SK-N-MC (cell line): Measurements from ENCODE around the gene PRDM5.

ENCODE experiments used
- DNase-seq: peaks from one replicate; pipeline ENCODE4 v3.0.0-alpha.2; 2011; ENCODE audit warnings: low read depth, low spot score
- H3K27ac ChIP-seq: fragments of 200-600 bp; sonication (generic); 2 replicates; pipeline ENCODE4 v1.5.1; 2016; ENCODE audit warnings: mixed run types
- H3K36me3 ChIP-seq: fragments of 200-600 bp; sonication (generic); 2 replicates; pipeline ENCODE4 v1.6.1; 2017; ENCODE audit warnings: antibody characterized with exemption, low read length, mixed read lengths; ENCODE audit not compliant: insufficient read depth
- H3K4me3 ChIP-seq: fragments of 200-600 bp; sonication (generic); 2 replicates; pipeline ENCODE4 v1.5.1; 2016
- H3K9ac ChIP-seq: fragments of 200-600 bp; sonication (generic); 2 replicates; pipeline ENCODE4 v1.8.0; 2017; ENCODE audit warnings: mixed run types, mixed read lengths; ENCODE audit not compliant: insufficient read length
- H3K9me3 ChIP-seq: fragments of 200-600 bp; sonication (generic); 2 replicates; pipeline ENCODE4 v1.6.1; 2017; ENCODE audit warnings: low read depth, mild to moderate bottlenecking, antibody characterized with exemption, low read length, moderate library complexity, mixed read lengths
- EZH2 ChIP-seq: fragments of 200-600 bp; sonication (generic); IDR thresholded peaks from one replicate; pipeline ENCODE4 v1.6.1; 2017; ENCODE audit warnings: antibody characterized with exemption
- FOXP2 ChIP-seq: optimal IDR thresholded peaks from 2 replicates; pipeline ENCODE3; 2011; ENCODE audit warnings: mild to moderate bottlenecking, moderate library complexity; ENCODE audit not compliant: insufficient read depth; ENCODE audit errors: extremely low read length, control extremely low read depth
- POLR2AphosphoS5 ChIP-seq: IDR thresholded peaks from 2 replicates; pipeline ENCODE4 v1.6.1; 2012; ENCODE audit warnings: mild to moderate bottlenecking, low read depth, low read length, borderline replicate concordance

The PRDM5 gene

DNA sequence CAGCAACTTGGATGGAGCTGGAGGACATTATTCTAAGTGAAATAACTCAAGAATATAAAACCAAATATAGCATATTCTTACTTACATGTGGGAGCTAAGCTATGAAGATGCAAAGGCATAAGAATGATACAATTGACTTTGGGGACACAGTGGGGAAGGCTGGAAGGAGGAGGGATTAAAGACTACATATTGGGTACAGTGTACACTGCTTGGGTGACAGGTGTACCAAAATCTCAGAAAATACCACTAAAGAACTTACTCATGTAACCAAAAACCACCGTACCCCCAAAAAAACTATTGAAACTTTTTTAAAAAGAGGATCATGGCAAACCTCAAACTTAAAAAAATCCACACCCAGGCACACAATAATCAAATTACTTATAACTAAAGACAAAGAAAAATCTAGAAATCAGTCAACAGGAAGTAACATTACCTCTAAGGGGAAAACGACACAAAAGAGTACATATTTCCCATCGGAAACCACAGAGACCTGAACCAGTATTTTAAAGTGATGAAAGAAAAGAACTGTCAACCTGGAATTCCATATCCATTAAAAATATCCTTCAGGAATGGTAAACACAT is 241.8 kb downstream of the PRDM5 start:
- H3K9me3 ChIP-seq, result no peaks in the 10 kb centered on the region

DNA sequence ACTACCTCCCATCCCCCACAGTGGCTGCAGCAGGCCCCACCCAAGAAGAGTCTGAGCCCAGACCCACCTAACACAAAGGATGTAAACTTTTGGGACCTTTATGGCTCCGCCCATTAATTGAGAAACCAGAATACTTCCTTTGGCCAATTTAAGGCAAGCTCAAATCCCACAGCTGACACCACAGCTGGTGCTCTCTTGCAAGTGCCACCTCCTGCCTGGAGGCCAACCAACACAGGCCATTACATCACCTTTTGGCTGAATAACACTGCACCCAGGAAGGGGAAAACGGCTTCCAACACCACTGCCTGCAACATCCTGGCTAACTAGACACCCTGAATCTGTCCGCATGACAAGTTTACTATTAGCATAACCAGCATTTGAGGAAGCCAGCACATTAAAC is 248.8 kb downstream of the PRDM5 start:
- no peak overlapping the region for H3K27ac ChIP-seq
- H3K36me3 ChIP-seq, result no peaks in the 10 kb centered on the region
- H3K9ac ChIP-seq, result no peak overlapping the region
- DNase-seq, result no peak
- H3K9me3 ChIP-seq, result no peaks in the 10 kb centered on the region
- TF ChIP-seq FOXP2, result no peak
- TF ChIP-seq EZH2, result no peak
- TF ChIP-seq POLR2AphosphoS5, result no peak
- no peak overlapping the region for H3K4me3 ChIP-seq

More for the DNA sequence above, 241.8 kb downstream of the PRDM5 start:
- Histone ChIP-seq H3K36me3 (no peaks in the 10 kb centered on the region), H3K27ac (no peak overlapping the region), H3K4me3 (no peak overlapping the region), H3K9ac (no peak overlapping the region)
- TF ChIP-seq FOXP2 (no peak), EZH2 (no peak), POLR2AphosphoS5 (no peak)
- DNase-seq, result no peak

DNA sequence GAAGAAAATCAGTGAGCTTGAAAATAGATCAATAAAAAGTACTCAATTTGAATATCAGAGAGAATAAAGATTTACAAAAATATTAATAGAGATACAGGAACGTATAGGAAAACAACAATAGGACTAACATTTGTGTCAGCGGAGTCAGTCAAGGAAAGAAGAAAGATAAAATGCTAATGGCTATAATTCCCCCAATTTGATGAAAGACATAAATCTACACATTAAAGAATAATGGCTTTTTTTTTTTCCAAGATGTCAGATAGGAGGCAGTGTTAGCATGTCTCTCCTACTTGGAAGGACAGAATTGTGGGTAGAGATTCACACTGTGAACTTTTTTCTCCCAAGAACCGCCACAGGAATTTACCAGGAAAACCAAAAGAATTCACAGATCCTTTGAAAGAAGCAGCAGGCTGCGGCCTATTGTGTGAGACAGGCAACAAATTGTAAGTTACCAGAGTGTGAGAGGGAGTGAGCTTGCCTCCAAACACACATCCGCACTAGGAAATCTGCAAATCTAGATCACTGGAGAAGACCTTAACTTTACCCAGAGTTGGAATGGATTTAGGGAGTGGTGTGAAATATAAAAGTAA is 249.9 kb downstream of the PRDM5 start:
- TF ChIP-seq POLR2AphosphoS5 (no peak), EZH2 (no peak), FOXP2 (no peak)
- H3K9me3 ChIP-seq, result no peaks in the 10 kb centered on the region
- H3K4me3 ChIP-seq, result no peak overlapping the region
- no peaks in the 10 kb centered on the region for H3K36me3 ChIP-seq
- no peak overlapping the region for H3K27ac ChIP-seq
- no peak for DNase-seq
- no peak overlapping the region for H3K9ac ChIP-seq

DNA sequence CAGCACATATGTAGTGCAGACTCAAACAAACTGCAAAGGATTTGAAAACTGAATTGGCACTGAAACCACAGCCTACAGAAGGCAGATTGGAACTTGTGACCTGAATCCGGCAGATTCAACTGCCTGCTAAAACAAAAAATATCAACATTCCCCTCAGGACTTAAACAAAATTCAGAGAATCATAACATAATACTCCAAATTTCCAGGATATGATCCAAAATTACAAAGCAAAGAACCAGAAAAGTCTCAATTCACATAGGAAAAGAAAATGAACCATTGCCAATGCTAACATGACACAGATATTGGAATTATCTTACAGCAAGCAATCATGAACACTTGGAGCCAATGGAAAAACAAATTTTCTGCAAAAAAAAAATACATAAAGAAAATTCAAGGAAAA is 250.4 kb downstream of the PRDM5 start:
- Histone ChIP-seq H3K4me3 (no peak overlapping the region), H3K27ac (no peak overlapping the region), H3K9me3 (no peaks in the 10 kb centered on the region), H3K9ac (no peak overlapping the region), H3K36me3 (no peaks in the 10 kb centered on the region)
- TF ChIP-seq EZH2 (no peak), POLR2AphosphoS5 (no peak), FOXP2 (no peak)
- DNase-seq, result no peak

DNA sequence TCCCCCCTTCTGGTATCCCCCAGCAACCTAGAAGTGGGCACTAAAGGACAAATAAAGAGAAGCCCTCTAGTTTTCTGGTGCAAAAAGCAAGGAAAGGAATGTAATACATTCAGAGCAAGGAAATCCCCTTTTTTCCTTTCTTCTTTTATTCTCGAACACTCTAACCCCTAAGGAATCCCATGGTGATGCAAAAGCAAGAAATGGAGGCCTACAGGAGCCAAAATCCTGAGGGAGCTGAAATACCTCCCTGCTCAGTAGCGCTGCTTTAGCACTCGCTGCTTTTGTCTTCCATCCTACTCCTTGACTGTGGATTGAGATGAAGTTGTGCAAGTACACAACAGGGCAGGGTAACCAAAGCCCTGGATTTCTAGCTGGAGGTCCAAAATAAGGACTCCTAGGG is 251.0 kb downstream of the PRDM5 start:
- Histone ChIP-seq H3K9me3 (no peaks in the 10 kb centered on the region), H3K27ac (no peak overlapping the region), H3K36me3 (no peaks in the 10 kb centered on the region), H3K9ac (no peak overlapping the region), H3K4me3 (no peak overlapping the region)
- DNase-seq, result no peak
- TF ChIP-seq POLR2AphosphoS5 (no peak), EZH2 (no peak), FOXP2 (no peak)

DNA sequence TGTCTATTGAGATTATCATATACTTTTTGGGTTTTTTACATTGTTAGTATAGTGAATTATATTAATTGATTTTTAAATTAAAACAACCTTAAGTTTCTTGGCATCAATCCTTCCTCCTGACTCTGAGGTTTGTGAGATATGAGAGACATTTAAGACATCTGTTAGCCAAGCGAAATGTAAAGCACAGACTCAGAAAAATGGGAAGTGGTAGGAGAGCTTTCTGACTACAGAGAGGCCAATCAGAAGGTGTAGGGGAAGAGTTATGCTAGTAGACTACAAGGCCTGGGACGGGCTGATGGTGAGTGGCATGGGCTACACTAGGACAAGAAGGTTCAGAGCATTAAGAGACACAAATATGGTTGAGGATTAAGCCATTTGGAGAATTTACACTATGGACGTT is 255.4 kb downstream of the PRDM5 start:
- H3K9ac ChIP-seq, result no peak overlapping the region
- H3K36me3 ChIP-seq, result no peaks in the 10 kb centered on the region
- no peak for TF ChIP-seq POLR2AphosphoS5
- no peak for TF ChIP-seq EZH2
- TF ChIP-seq FOXP2, result no peak
- H3K4me3 ChIP-seq, result no peak overlapping the region
- no peak for DNase-seq
- no peak overlapping the region for H3K27ac ChIP-seq
- no peaks in the 10 kb centered on the region for H3K9me3 ChIP-seq

- DNase-seq, result no peak
- Histone ChIP-seq H3K4me3 (no peak overlapping the region), H3K9ac (no peak overlapping the region), H3K9me3 (no peaks in the 10 kb centered on the region), H3K36me3 (no peaks in the 10 kb centered on the region), H3K27ac (no peak overlapping the region)
- TF ChIP-seq POLR2AphosphoS5 (no peak), EZH2 (no peak)
These were observed 257.7 kb downstream of the PRDM5 start for GRCh38 chr4:120664851-120665250.

GRCh38 chr4:120659616-120660170 is 262.8 kb downstream of the PRDM5 start:
- H3K4me3 ChIP-seq, result no peak overlapping the region
- no peak overlapping the region for H3K27ac ChIP-seq
- H3K36me3 ChIP-seq, result no peaks in the 10 kb centered on the region
- DNase-seq, result no peak
- TF ChIP-seq POLR2AphosphoS5 (no peak), FOXP2 (no peak), EZH2 (no peak)
- no peak overlapping the region for H3K9ac ChIP-seq
- H3K9me3 ChIP-seq, result no peaks in the 10 kb centered on the region
